Measurements from ENCODE around the gene SOX9. TPM values are rescaled to one million over a fixed set of nuclear protein-coding genes. Genes with fewer than 3 reads are reported as not detected.

Gene SOX9
- total and polyA plus RNA-seq, 9 of the 15 experiments (the other 6 are each of a cell fraction or from before 2014, with no cell fraction given), result 0.04 TPM; not detected in 8

- TF ChIP-seq E2F1 (CRISPR knock-in tag; IDR thresholded peaks at IDR 0.05) (no peak), REST (IDR thresholded peaks at IDR 0.05; ENCODE audit: borderline replicate concordance) (peak; percentile 36; the same call in 1 of the 2 replicates), REST (CRISPR knock-in tag; IDR thresholded peaks at IDR 0.05; ENCODE audit: low read depth) (no peak), PTRF (tag; IDR thresholded peaks at IDR 0.05) (no peak), ATF3 (IDR thresholded peaks at IDR 0.05) (no peak), ATF3 (CRISPR knock-in tag; conservative IDR thresholded peaks at IDR 0.05) (no peak), ZNF445 (CRISPR knock-in tag; IDR thresholded peaks at IDR 0.05; ENCODE audit: low read depth) (no peak), SMC3 (conservative IDR thresholded peaks at IDR 0.05; ENCODE audit: insufficient read depth, low read depth, low read length) (0 out of 2 replicates have a peak, but pooled peaks have one; percentile 26), U2AF1 (optimal IDR thresholded peaks at IDR 0.05; ENCODE audit: low read depth, low read length) (no peak), FOXK1 (CRISPR knock-in tag; IDR thresholded peaks at IDR 0.05; ENCODE audit: borderline replicate concordance) (no peak)
Measured at GRCh38 chr17:72118335-72119076, 2.3 kb upstream of the SOX9 start (continued).

Data from K562 (cell line).